HG03196 (cell line): ENCODE results near the gene ASRGL1.
"Not testable (repeated sequence)": the region's sequence is repeated elsewhere in the genome, so short reads cannot be mapped to it uniquely, and the experiment has no call there.

Experiments used
- ATAC-seq: cut with Tn5 transposase; IDR thresholded peaks from one replicate; pipeline ENCODE4 v1.9.1; 2021; ENCODE audit not compliant: unreplicated experiment

ASRGL1 gene

DNA sequence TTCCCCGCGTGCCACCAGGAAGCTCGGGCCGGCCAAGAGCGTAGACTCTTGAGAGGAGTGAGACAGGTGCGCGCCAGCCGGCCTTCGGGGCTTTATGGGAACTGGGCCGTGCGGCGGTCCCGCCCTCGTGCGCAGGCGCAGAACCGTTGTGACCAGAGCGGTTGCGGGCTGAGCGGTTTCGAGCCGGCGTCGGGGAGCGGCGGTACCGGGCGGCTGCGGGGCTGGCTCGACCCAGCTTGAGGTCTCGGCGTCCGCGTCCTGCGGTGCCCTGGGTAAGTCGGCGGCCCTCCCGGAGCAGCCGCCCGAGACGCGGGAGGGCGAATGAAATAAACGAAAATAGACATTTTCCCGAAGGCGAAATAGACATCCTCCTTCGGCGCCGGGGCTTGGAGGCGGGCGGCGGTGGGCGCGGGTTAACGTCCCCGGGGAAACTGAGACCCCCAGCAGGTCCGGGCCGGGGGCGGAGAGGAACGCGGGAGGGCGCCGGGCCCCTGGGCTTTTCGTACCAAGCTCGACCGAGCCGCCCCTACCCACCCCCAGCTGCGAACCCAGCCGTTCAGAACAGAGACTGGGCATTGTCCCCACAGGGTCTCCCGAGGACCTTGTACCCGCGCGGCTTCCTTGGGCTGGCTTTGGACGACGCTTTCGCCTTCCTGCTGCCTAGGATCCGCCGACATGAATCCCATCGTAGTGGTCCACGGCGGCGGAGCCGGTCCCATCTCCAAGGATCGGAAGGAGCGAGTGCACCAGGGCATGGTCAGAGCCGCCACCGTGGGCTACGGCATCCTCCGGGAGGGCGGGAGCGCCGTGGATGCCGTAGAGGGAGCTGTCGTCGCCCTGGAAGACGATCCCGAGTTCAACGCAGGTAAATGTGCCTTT, at the start of gene ASRGL1:
TSS of gene ASRGL1 (plus strand) at position 146 of the 879 bp plus-strand sequence. CDS start at position 676, 530 bp downstream.
- ATAC-seq: no peak

DNA sequence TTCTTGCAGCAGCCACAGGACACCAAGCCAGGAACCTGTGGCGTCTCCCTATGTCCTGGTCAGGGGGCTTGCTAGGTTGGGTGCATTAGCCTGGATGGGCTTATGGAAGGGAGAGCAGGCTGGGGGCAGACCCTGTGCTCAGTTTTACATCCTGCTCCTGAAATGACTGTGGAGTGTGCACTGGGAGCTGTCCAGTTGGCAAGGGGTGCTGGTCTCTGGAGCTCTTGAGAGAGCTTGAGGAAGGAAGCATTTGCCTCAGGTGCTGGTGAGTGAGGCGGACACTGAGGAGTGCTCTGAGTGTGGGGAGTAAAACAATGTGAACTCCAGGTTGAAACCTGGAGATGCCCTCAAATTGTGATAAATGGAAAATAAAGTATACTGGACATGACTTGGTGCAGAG, 41.7 kb upstream of the ASRGL1 start:
- ATAC-seq: no peak

DNA sequence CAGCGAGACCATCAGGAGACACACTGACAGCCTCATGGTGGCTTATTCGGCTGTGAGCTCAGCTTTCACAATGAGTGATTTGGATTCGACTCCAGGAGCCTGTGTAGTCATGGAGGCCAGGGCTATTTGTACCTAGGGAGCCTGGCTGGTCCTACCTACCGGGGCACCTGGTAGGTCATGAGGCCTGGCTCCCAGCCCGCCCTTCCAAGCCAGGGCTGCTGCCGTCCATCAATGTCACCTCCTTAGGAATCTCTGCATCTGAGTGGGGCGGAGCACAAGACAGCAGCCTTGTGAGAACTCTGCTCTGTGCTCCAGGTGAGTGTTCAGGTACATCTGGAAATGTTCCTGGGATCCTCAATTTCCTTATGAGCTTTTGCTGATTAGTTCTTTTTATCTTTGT, 38.3 kb upstream of the ASRGL1 start, which contains the start of gene SCGB1D4:
TSS of gene SCGB1D4 (minus strand) at position 101 of the 400 bp plus-strand sequence. CDS start at position 36, 65 bp downstream.
- no peak for ATAC-seq

DNA sequence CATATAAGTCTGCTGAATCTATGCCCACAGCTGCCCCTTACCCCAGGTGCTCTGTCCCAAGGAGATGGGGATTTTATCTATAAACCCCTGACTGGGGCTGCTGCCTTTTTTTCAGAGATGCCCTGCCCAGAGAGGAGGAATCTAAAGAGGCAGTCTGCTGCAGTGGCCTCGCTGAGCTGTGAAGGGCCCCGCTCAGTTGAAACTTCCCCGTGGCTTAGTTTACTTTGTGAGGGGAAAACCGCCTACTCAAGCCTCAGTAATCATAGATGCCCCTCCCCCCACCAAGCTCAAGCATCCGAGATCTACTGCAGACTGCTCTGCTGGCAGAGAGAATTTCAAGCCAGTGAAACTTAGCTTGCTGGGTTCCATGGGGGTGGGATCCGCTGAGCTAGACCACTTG, 31.0 kb upstream of the ASRGL1 start:
- ATAC-seq: no peak

DNA sequence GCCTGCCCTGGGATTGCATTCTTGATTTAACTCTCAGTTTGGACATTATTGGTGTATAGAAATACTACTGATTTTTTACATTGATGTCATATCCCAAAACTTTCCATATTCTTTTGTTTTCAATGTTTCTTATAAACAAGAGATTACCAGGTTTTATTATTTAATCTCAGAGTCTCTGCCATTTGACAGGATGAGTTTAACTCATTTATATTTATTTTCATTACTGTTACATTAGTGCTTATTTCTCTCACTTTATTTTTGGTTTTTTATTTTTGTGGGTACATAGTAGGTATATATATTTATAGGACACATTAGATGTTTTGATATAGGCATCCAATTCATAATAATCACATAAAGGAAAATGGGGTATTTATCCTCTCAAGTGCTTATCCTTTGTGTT, 29.3 kb upstream of the ASRGL1 start:
- ATAC-seq: no peak

DNA sequence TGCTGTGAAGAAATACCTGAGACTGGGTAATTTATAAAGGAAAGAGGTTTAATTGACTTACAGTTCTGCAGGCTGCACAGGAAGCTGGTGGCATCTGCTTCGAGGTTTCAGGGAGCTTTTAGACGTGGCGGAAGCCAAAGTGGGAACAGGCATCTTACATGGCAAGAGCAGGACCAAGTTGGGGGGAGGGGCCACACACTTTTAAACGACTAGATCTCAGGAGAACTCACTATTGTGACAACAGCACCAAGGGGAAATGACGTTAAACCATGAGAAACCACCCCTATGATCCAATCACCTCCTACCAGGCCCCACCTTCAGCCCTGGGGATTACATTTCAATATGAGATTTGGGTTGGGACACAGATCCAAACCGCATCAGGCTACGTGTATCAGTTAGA, 27.3 kb upstream of the ASRGL1 start:
- no peak for ATAC-seq

DNA sequence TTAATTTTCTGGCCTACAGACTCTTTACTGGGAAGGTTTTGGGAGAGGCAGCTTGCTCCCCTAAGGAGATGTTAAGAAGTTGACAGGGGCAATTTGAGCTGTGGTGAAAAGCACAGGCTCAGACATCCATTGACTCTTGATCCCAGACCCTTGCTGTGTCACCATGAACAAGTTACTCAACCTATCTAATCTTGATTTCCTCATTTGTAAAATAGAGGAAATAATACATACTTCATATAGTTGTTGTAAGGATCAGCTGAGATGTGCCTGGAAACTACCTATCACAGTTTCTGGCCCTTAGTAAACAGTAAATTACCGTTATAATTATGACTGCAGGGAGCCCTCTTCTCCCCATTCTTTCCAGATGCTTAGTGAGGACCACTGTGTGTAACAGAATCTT, 21.8 kb upstream of the ASRGL1 start:
- ATAC-seq: no peak

DNA sequence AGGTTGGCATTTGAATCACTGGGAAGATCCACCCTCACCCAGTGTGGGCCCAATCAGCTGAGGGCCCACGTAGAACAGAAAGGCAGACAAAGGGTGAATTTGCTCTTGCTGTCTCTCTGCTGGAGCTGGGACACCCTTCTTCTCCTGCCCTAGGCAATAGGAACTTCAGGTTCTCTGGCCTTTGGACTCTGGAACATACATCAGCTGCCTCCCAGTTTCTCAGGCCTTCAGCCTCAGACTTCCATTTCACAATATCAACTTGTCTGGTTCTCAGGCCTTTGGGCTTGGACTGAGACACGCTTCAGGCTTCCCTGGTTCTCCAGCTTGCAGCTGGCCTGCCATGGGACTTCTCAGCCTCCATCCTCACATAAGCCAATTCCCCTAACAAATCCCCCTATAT, 14.7 kb upstream of the ASRGL1 start:
- ATAC-seq: no peak

DNA sequence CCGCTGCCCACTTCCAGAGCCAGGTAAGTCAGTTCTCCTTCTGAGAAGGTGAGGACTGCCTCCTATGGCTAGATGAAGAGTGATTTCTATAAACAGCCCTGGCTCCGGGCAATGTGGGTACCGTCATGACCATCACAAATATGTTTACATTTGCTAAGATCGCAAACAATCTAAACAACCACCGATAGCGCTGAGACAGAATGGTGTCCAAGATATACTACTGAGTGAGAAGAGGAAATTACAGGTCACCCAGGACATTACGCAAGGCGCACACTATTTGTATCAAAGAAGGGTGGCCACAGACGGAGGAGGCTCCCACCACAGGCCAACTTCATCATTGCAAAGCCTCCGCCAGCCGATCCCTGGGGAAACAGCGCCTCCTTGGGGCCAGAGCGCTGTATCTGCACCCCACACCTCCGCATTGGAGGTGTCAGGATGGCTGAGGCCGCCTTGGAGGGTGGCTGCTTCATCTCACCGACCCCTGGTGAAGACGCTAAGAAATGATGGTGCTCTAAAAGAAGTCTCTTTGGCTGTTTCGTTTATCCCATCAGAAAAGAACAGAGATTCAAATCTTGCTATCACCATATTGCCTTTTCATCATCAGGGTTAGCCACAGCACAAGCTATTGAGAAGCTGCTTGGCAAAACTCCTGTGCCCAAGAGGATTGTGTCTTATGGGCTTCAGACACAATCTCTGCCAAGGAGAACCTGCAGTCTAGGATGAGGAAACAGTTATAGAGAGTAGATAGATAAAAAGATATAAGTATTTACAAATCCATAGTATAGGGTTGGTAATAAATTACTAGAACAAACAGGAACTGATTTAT, 12.3 kb upstream of the ASRGL1 start:
- no peak for ATAC-seq

DNA sequence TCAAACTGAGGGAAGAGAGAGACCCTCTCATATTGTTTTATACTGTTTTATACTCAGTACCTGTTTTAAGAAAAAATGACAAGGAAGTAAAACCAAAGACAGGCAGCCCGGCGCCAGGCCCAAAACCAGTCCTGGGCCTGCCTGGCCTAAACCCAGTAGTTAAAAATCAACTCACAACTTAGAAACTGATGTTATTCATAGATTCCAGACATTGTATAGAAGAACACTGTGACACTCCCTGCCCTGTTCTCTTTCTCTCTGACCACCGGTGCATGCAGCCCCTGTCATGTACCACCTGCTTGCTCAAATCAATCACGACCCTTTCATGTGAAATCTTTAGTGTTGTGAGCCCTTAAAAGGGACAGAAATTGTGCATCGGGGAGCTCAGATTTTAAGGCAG, 11.5 kb upstream of the ASRGL1 start:
- ATAC-seq: not testable (repeated sequence)

DNA sequence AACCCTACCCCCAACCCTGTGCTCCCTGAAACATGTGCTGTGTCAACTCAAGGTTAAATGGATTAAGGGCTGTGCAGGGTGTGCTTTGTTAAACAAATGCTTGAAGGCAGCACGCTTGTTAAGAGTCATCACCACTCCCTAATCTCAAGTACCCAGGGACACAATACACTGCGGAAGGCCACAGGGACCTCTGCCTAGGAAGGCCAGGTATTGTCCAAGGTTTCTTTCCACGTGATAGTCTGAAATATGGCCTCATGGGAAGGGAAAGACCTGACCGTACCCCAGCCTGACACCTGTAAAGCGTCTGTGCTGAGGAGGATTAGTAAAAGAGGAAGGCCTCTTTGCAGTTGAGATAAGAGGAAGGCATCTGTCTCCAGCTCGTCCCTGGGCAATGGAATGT, 10.5 kb upstream of the ASRGL1 start:
- ATAC-seq: not testable (repeated sequence)

DNA sequence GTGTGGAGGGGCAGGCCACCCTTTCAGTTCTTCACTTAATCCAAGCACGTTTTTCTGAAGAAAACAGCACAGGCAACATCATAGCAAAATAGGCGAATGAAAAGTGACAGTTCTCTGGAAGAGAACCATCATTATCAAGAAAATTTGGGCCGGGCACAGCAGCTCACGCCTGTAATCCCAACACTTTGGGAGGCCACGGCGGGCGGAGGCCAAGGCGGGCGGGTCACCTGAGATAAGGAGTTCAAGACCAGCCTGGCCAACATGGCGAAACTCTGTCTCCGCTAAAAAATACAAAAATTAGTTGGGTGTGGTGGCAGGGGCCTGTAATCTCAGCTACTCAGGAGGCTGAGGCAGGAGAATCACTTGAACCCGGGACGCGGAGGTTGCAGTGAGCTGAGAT, 9.7 kb upstream of the ASRGL1 start:
- not testable (repeated sequence) for ATAC-seq

DNA sequence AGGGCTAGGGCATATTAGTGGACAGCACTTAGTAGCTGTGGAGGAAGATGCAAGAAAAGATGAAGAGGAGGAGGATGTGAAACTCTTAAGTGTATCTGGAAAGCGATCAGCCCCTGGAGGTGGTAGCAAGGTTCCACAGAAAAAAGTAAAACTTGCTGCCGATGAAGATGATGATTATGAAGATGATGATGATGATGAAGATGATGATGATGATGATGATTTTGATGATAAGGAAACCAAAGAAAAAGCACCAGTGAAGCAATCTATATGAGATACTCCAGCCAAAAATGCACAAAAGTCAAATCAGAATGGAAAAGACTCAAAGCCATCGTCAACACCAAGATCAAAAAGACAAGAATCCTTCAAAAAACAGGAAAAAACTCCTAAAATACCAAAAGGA, 6.0 kb upstream of the ASRGL1 start:
- ATAC-seq: not testable (repeated sequence)

DNA sequence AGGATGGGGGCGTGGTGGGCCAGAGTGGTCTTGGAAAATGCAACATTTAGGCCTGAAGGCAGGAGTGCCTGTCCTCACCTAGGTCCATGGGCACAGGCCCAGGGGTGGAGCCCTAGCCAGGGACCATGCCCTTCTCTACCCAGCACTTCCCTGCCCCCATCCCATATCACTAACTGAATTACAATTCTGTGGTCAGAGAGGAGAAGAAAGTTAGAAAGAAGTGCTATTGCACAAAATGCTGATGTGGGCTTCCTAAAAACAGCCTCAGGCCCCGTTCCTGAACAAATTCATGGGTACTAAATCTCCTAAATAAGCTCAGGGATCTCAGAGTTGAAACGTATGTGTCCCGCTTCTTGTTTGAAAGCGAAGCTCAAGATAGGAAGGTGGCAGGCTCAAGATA, 3.5 kb upstream of the ASRGL1 start:
- no peak for ATAC-seq

DNA sequence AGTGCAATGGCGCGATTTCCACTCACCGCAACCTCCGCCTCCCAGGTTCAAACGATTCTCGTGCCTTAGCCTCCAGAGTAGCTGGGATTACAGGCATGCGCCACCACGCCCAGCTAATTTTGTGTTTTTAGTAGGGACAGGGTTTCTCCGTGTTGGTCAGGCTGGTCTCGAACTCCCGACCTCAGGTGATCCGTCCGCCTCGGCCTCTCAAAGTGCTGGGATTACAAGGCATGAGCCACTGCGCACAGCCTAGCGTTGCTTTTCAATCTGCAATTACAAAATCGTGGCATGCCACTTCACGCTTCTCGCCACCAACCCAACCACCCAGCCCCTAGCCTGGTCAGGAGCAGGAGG, 322 bp upstream of the ASRGL1 start:
- ATAC-seq: not testable (repeated sequence)

DNA sequence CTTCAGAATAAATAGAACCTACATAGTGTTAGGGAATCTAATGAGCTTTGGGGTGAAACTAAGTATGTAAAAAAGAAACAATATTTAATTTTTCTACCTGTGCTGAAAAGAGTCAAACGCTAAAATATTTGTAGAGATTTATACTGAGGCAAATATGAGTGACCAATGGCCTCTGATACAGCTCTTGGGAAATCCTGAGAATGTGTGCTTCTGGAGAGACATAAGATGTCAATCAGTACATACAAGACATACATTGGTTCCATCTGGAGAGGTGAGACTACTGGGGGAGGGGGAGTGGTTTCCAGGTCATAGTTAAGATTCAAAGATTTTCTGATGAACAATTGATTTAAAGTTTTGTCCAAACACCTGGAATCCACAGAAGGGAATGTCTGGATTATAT, 970 bp downstream of the ASRGL1 start:
- no peak for ATAC-seq

DNA sequence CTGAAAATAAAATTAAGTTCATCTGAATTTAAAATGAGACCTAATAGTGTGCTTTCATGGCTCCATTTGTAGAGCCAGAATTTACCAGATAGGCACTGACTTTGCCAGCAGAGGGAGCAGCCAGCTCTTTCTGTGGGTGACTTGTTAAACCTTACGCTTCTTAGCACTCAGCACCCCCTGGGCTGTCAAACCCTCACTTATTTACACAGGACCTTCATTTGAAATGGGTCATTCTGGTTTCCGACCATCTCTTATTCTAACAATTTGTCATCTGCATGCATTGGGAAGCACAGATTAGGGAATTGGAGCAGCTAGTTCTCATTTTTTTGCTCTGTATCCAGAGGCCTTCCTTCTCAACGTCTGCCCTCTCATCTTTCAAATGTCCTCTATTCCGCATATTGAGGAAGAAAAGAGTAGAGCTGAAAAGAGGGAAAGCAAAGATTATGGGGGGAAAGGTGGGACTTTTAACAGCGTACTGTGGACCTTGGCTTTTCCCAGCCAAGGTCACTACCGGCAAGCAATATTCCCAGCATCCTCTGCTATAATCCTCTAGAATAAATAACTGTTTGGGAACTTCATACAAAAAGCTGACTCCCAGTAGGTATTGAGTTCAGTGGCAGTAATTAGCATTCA, 3.1 kb downstream of the ASRGL1 start:
- ATAC-seq: no peak

DNA sequence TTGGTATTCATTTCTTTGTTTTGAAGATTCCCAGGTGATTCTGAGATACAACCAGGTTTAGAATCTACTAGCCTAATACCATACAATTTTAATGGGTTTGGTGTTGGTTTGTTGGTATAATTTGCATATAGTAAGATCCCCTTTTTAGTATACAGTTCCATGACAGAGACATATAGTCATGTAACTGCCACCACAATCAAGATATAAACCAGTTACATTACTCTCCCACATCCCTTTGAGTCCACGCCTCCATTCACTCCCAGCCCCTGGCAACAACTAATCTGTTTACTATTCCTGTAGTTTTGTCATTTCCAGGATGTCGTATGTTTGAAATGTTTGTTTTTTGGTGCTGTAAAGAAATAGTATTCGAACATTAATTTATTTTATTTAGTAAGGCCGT, 4.3 kb downstream of the ASRGL1 start:
- no peak for ATAC-seq

DNA sequence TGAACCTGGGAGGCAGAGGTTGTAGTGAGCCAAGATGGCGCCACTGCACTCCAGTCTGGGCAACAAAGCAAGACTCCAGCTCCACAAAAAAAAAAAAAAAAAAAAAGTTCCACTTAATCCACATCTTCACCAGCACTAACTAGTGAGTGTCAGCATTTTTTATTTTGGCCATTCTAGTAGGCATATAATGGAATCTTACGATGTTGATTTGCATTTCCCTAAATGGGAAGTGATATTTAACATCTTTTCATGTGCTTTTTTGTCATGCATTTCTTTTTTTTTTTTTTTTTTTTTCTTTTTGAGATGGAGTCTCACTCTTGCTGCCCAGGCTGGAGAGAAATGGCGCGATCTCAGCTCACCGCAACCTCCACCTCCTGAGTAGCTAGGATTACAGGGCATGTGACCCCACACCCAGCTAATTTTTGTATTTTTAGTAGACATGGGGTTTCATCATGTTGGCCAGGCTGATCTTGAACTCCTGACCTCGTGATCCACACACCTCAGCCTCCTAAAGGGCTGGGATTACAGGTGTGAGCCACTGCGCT, 6.5 kb downstream of the ASRGL1 start:
- not testable (repeated sequence) for ATAC-seq

DNA sequence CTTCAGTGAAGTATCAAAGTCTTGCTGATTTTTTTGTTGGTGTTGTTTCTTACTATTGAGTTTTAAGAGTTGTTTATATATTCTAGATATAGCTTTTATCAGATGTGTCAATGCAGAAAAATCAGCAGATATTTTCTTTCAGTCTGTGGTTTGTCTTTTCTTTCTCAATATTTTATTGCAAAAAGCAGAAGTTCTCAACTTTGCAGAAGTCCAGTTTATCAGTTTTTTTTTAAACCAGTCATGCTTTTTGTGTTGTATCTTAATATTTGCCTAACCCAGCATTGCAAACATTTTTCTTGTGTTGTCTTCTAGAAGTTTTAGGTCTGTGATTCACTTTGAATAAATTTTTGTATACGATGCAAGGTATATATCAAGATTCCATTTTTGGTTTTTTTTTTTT, 7.0 kb downstream of the ASRGL1 start:
- ATAC-seq: no peak

DNA sequence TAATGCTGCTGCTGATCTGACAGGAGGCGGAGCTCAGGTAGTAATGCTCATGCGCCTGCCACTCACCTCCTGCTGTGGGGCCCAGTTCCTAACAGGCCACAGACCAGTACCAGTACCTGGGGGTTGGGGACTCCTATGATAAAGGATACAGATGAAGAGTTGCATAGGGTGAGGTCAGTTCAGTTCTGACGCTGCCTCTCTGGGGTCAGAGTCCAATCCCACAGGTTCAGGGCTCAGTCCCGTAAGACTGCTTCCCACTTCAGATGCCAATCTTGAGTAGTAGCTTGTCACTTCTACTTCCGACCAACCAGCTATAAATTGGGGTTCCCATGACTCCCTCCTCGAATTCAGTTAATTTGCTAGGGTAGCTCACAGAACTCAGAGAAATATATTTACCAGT, 8.6 kb downstream of the ASRGL1 start:
- ATAC-seq: no peak
